ENCODE results near the gene FAM200A.

- no peak for TF ChIP-seq CTCF (optimal IDR thresholded peaks at IDR 0.05 in 1 of 3, IDR thresholded peaks at IDR 0.05 in 1 of 3, conservative IDR thresholded peaks at IDR 0.05 in 1 of 3; ENCODE audit: extremely low read depth in 1 of 3, insufficient read depth in 2 of 3, low read length in 3 of 3)
- no peak for TF ChIP-seq EZH2 (IDR thresholded peaks at IDR 0.05; ENCODE audit: low read length)
Measured at GRCh38 chr7:99553039-99553438, 1.1 kb upstream of the FAM200A start.
